ENCODE data around the gene ITPK1. TPM values are rescaled to one million over a fixed set of nuclear protein-coding genes. Genes with fewer than 3 reads are reported as not detected.

The ITPK1 gene
- total and polyA plus RNA-seq, 8 donors: 17.8 to 46.3 (median 28.9) TPM

- Histone ChIP-seq H3K4me3 (no peak overlapping the region), H3K36me3 (no peaks in the 10 kb centered on the region), H3K27me3 (no peaks in the 10 kb centered on the region), H3K9me3 (no peaks in the 10 kb centered on the region), H3K4me1 (peaks cover under 1 to 8% (median 2%) of the 10 kb centered on the region in 4 donors), H3K27ac (no peak overlapping the region)
- TF ChIP-seq POLR2AphosphoS5 (IDR thresholded peaks at IDR 0.05) (no peak), EP300 (IDR thresholded peaks at IDR 0.05) (no peak), POLR2A (IDR thresholded peaks at IDR 0.05) (no peak), CTCF (IDR thresholded peaks at IDR 0.05) (no peak)
- 79 to 91% (median 86%) methylated on average over 5 to 9 of the region's 9 CpGs for WGBS, 5 donors
- intact Hi-C loops (cut with DNase I; ENCODE audit: low total_unique reads): no loop called here
- no peak for DNase-seq
These were observed 90.7 kb downstream of the ITPK1 start for GRCh38 chr14:93025055-93025454.

- Histone ChIP-seq H3K4me1 (peaks cover 6 to 12% (median 8%) of the 10 kb centered on the region in 4 donors), H3K36me3 (no peaks in the 10 kb centered on the region), H3K27me3 (no peaks in the 10 kb centered on the region), H3K4me3 (no peak overlapping the region), H3K9me3 (no peaks in the 10 kb centered on the region), H3K27ac (no peak overlapping the region)
- 88 to 97% (median 94%) methylated on average over 3 to 5 of the region's 5 CpGs for WGBS, 5 donors
- no peak for TF ChIP-seq POLR2AphosphoS5 (IDR thresholded peaks at IDR 0.05)
- no peak for TF ChIP-seq POLR2A (IDR thresholded peaks at IDR 0.05)
- TF ChIP-seq CTCF (IDR thresholded peaks at IDR 0.05): no peak
- no peak for TF ChIP-seq EP300 (IDR thresholded peaks at IDR 0.05)
- intact Hi-C loops (cut with DNase I; ENCODE audit: low total_unique reads): no loop called here
- no peak for DNase-seq
These were observed 91.2 kb downstream of the ITPK1 start for GRCh38 chr14:93024493-93024892.

- WGBS, 5 donors: 59 to 79% (median 76%) methylated on average over 10 to 12 of the region's 12 CpGs
- intact Hi-C loops (cut with DNase I; ENCODE audit: low total_unique reads): no loop called here
- Histone ChIP-seq H3K4me3 (no peak overlapping the region), H3K4me1 (peaks cover 11 to 17% (median 14%) of the 10 kb centered on the region in 4 donors), H3K9me3 (no peaks in the 10 kb centered on the region), H3K36me3 (no peaks in the 10 kb centered on the region), H3K27ac (no peak overlapping the region), H3K27me3 (no peaks in the 10 kb centered on the region)
- DNase-seq: no peak
- TF ChIP-seq CTCF (IDR thresholded peaks at IDR 0.05) (no peak), EP300 (IDR thresholded peaks at IDR 0.05) (no peak), POLR2AphosphoS5 (IDR thresholded peaks at IDR 0.05) (no peak), POLR2A (IDR thresholded peaks at IDR 0.05) (no peak)
These were observed 91.8 kb downstream of the ITPK1 start for GRCh38 chr14:93023802-93024434.

GRCh38 chr14:93023039-93023438 is 92.7 kb downstream of the ITPK1 start:
- Histone ChIP-seq H3K4me1 (peaks cover 13 to 26% (median 20%) of the 10 kb centered on the region in 4 donors), H3K27ac (no peak overlapping the region), H3K36me3 (no peaks in the 10 kb centered on the region), H3K4me3 (no peak overlapping the region), H3K9me3 (no peaks in the 10 kb centered on the region), H3K27me3 (no peaks in the 10 kb centered on the region)
- WGBS, 5 donors: 89 to 92% (median 90%) methylated on average over 5 of the region's 5 CpGs
- intact Hi-C loops (cut with DNase I; ENCODE audit: low total_unique reads): no loop called here
- no peak for DNase-seq
- no peak for TF ChIP-seq POLR2AphosphoS5 (IDR thresholded peaks at IDR 0.05)
- no peak for TF ChIP-seq POLR2A (IDR thresholded peaks at IDR 0.05)
- no peak for TF ChIP-seq EP300 (IDR thresholded peaks at IDR 0.05)
- no peak for TF ChIP-seq CTCF (IDR thresholded peaks at IDR 0.05)

Measured in stomach (tissue), 9 donors.